Sigmoid colon (tissue), 7 donors: Measurements from ENCODE around the gene PLB1. TPM values are rescaled to one million over a fixed set of nuclear protein-coding genes. Genes with fewer than 3 reads are reported as not detected.

Experiments used
- DNase-seq: peaks from one replicate; pipeline ENCODE4 v3.0.0-alpha.2; 2019
- H3K27ac ChIP-seq, 4 donors: fragments of 200-600 bp; sonication (generic); one replicate each; pipeline ENCODE4 v1.5.1; 2016 to 2019; ENCODE audit warnings: mild to moderate bottlenecking in 1 of 4
- H3K27me3 ChIP-seq, 3 donors: fragments of 200-600 bp; sonication (generic); one replicate each; pipeline ENCODE4 v1.5.1; 2019; ENCODE audit warnings: mild to moderate bottlenecking in 1 of 3
- H3K36me3 ChIP-seq, 4 donors: fragments of 200-600 bp; sonication (generic); one replicate each; pipeline ENCODE4 v1.5.1; 2016 to 2019
- H3K4me1 ChIP-seq, 4 donors: fragments of 200-600 bp; sonication (generic); one replicate each; pipeline ENCODE4 v1.5.1; 2017 to 2019
- H3K4me3 ChIP-seq, 4 donors: fragments of 200-600 bp; sonication (generic); one replicate each; pipeline ENCODE4 v1.5.1; 2017 to 2019; ENCODE audit warnings: mild to moderate bottlenecking in 2 of 4, moderate library complexity in 1 of 4
- H3K9me3 ChIP-seq, 4 donors: fragments of 200-600 bp in 3 of 4; sonication (generic) in 3 of 4; one replicate each; pipeline versions ENCODE4 v1.5.1 to v1.6.1; 2013 to 2019
- CTCF ChIP-seq, 4 experiments: fragments of 450-650 bp in 3 of 4; fragments of 200-600 bp in 1 of 4; IDR thresholded peaks; one replicate each; pipeline ENCODE4 v1.5.1; 2016 to 2019; ENCODE audit warnings: antibody characterized with exemption in 4 of 4, mild to moderate bottlenecking in 3 of 4, moderate library complexity in 2 of 4
- EP300 ChIP-seq, 4 donors: sonication (generic); formaldehyde crosslinking; IDR thresholded peaks; one replicate each; pipeline ENCODE4 v1.6.1; 2017; ENCODE audit warnings: antibody characterized with exemption in 4 of 4
- POLR2A ChIP-seq, 2 donors: fragments of 450-650 bp; IDR thresholded peaks; one replicate each; pipeline ENCODE4 v1.6.1; 2016; ENCODE audit warnings: antibody characterized with exemption in 2 of 2, mild to moderate bottlenecking in 2 of 2, moderate library complexity in 2 of 2
- POLR2AphosphoS5 ChIP-seq, 4 donors: sonication (generic); formaldehyde crosslinking; IDR thresholded peaks; one replicate each; pipeline ENCODE4 v1.6.1; 2017; ENCODE audit warnings: antibody characterized with exemption in 4 of 4
- WGBS, 2 donors: extraction: QIAGEN DNeasy Blood & Tissue Kit; methylation state at CpG; one replicate each; pipeline ENCODE4 v1.1.7; 2013; 5-methylcytosine and 5-hydroxymethylcytosine counted together
- intact Hi-C: fragments of 100-400 bp; cut with DNase I; formaldehyde crosslinking; loops from one replicate; pipeline ENCODE4 v1.15.1; 2023
- polyA plus RNA-seq, 3 donors: library from polyadenylated mRNA; stranded (reverse); fragments of 200-250 nt; gene quantifications; one replicate each; pipeline ENCODE4 v1.2.3, GENCODE V29; 2013
- total RNA-seq, 4 donors: library from RNA; depleted of rRNA; stranded (reverse); fragments of >200 nt; gene quantifications; one replicate each; pipeline ENCODE4 v1.1.0, GENCODE V29; 2016
- donor health status: healthy with polysubstance abuse.
- donor health status: Bipolar disorder and iron deficiency.
- donor health status: healthy.

The PLB1 gene
- total and polyA plus RNA-seq, 7 donors: 1.2 to 18.3 (median 2.1) TPM

DNA sequence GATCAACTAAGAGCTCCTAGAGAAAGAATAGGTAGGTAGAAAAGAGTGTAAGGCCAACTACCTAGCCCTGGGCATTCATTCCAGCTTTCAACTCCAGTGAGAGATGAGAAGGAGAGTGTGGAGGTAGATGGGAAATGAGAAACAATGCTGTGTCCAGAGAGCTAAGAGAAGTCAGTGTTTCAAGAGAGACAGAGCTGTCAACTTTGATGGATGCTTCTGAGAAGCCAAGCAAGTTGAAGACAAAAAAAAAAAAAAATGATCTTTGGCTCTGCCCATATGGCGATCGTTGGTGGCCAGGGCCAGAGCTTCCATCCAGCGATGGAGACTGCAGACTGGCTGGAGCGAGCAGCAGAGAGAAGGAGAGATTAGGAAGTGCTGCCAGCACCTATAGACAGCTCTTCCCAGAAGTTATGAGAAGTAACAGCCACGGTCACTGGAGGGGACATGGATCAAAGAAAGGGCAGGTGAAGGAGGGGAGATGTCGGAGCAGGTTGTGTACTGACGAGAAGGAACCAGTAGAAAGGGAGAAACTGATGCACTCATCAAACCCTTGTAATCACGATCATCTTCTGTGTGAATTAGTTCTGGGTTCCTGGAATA, 143.3 kb downstream of the PLB1 start:
- TF ChIP-seq POLR2A (IDR thresholded peaks at IDR 0.05) (no peak), EP300 (IDR thresholded peaks at IDR 0.05) (no peak), CTCF (IDR thresholded peaks at IDR 0.05) (no peak), POLR2AphosphoS5 (IDR thresholded peaks at IDR 0.05) (no peak)
- intact Hi-C loops: no loop called here
- Histone ChIP-seq H3K4me3 (no peak overlapping the region), H3K27me3 (no peaks in the 10 kb centered on the region), H3K27ac (peak overlapping the region in 1 of 4 donors; percentile 92), H3K4me1 (peaks cover 0 to 49% (median 45%) of the 10 kb centered on the region in 4 donors), H3K9me3 (no peaks in the 10 kb centered on the region), H3K36me3 (no peaks in the 10 kb centered on the region)
- WGBS, 2 donors: 74 to 94% methylated on average over 8 of the region's 8 CpGs
- DNase-seq: peak; percentile 37

GRCh38 chr2:28639836-28640235, 144.0 kb downstream of the PLB1 start:
- H3K27ac ChIP-seq: peak overlapping the region in 1 of 4 donors; percentile 92
- 14 to 59% methylated on average over 4 of the region's 4 CpGs for WGBS, 2 donors

GRCh38 chr2:28640260-28640907, 144.5 kb downstream of the PLB1 start:
- intact Hi-C loops: no loop called here
- H3K27me3 ChIP-seq: no peaks in the 10 kb centered on the region
- H3K27ac ChIP-seq: peak overlapping the region in 1 of 4 donors; percentile 92
- DNase-seq: no peak
- TF ChIP-seq CTCF (IDR thresholded peaks at IDR 0.05) (no peak), POLR2AphosphoS5 (IDR thresholded peaks at IDR 0.05) (no peak), EP300 (IDR thresholded peaks at IDR 0.05) (no peak)
- no peaks in the 10 kb centered on the region for H3K9me3 ChIP-seq
- H3K4me3 ChIP-seq: no peak overlapping the region
- peaks cover 0 to 46% (median 41%) of the 10 kb centered on the region in 4 donors for H3K4me1 ChIP-seq
- H3K36me3 ChIP-seq: no peaks in the 10 kb centered on the region
- WGBS, 2 donors: 77 to 91% methylated on average over 14 of the region's 14 CpGs

More at GRCh38 chr2:28639836-28640235, 144.0 kb downstream of the PLB1 start:
- no peaks in the 10 kb centered on the region for H3K36me3 ChIP-seq
- no peaks in the 10 kb centered on the region for H3K9me3 ChIP-seq
- H3K27me3 ChIP-seq: no peaks in the 10 kb centered on the region
- TF ChIP-seq EP300 (IDR thresholded peaks at IDR 0.05) (no peak), POLR2A (IDR thresholded peaks at IDR 0.05) (no peak), CTCF (IDR thresholded peaks at IDR 0.05) (no peak), POLR2AphosphoS5 (IDR thresholded peaks at IDR 0.05) (no peak)
- intact Hi-C loops: no loop called here
- peaks cover 0 to 49% (median 43%) of the 10 kb centered on the region in 4 donors for H3K4me1 ChIP-seq
- no peak overlapping the region for H3K4me3 ChIP-seq
- DNase-seq: peak; percentile 61

- 92 to 94% methylated on average over 13 of the region's 13 CpGs for WGBS, 2 donors
- Histone ChIP-seq H3K36me3 (no peaks in the 10 kb centered on the region), H3K4me3 (no peak overlapping the region), H3K9me3 (no peaks in the 10 kb centered on the region), H3K27me3 (no peaks in the 10 kb centered on the region), H3K4me1 (peaks cover 0 to 40% (median 36%) of the 10 kb centered on the region in 4 donors), H3K27ac (peak overlapping the region in 1 of 4 donors; percentile 92)
- intact Hi-C loops: no loop called here
- no peak for TF ChIP-seq POLR2AphosphoS5 (IDR thresholded peaks at IDR 0.05)
- no peak for TF ChIP-seq EP300 (IDR thresholded peaks at IDR 0.05)
- TF ChIP-seq CTCF (IDR thresholded peaks at IDR 0.05): no peak
- TF ChIP-seq POLR2A (IDR thresholded peaks at IDR 0.05): no peak
- DNase-seq: peak; percentile 65
Measured at GRCh38 chr2:28640908-28641300, 145.0 kb downstream of the PLB1 start.
